ENCODE results near the gene OR51A2. TPM values are rescaled to one million over a fixed set of nuclear protein-coding genes. Genes with fewer than 3 reads are reported as not detected.

The OR51A2 gene
- total and polyA plus RNA-seq, 2 of the 8 experiments (the other 6 are each of a cell fraction or from before 2014, with no cell fraction given) = not detected

- Histone ChIP-seq H3K4me2 (ENCODE audit: insufficient read depth in 1 of 2, low read depth in 2 of 2, low read length in 2 of 2) (no peak overlapping the region), H3K27me3 (replicated peaks in 1 of 4; ENCODE audit: control insufficient read depth in 3 of 4, extremely low read depth in 1 of 4, insufficient read depth in 3 of 4, low read length in 3 of 4) (no peaks in the 10 kb centered on the region), H2BK5ac (ENCODE audit: low read depth, low read length) (no peak overlapping the region), H3K9me3 (ENCODE audit: insufficient read depth in 2 of 2, low read depth in 1 of 2, low read length in 1 of 2) (no peaks in the 10 kb centered on the region), H3K23ac (ENCODE audit: insufficient read length) (no peak overlapping the region), H3K79me2 (ENCODE audit: control insufficient read depth in 1 of 2, insufficient read depth in 2 of 2, low read length in 2 of 2) (no peaks in the 10 kb centered on the region), H2AK5ac (ENCODE audit: low read depth, low read length) (no peak overlapping the region), H3K56ac (replicated peaks; ENCODE audit: insufficient read length, low read depth, low read length) (no peak overlapping the region), H4K8ac (ENCODE audit: extremely low read depth, insufficient read depth, low read length) (no peak overlapping the region), H3K36me3 (ENCODE audit: control insufficient read depth in 2 of 4, insufficient read depth in 4 of 4, low read length in 3 of 4) (no peaks in the 10 kb centered on the region; a peak in 1 of 8 replicates), H2BK12ac (ENCODE audit: low read depth, low read length) (no peak overlapping the region), H3K4ac (replicated peaks; ENCODE audit: insufficient read length, low read depth, low read length) (no peak overlapping the region), H2BK15ac (ENCODE audit: low read length) (no peak overlapping the region), H2BK120ac (replicated peaks; ENCODE audit: low read depth, low read length) (no peak overlapping the region), H3K4me3 (ENCODE audit: extremely low read depth in 1 of 4, insufficient read depth in 2 of 4, low read depth in 3 of 4, low read length in 4 of 4) (no peak overlapping the region), H3K18ac (ENCODE audit: extremely low read depth, low read length) (no peak overlapping the region), H3K4me1 (replicated peaks in 1 of 4; ENCODE audit: control insufficient read depth in 3 of 4, insufficient read depth in 4 of 4, low read length in 3 of 4) (no peaks in the 10 kb centered on the region), H4K5ac (ENCODE audit: insufficient read length, low read depth, low read length) (no peak overlapping the region), H3K9ac (replicated peaks in 1 of 4; ENCODE audit: extremely low read depth in 1 of 4, low read depth in 3 of 4, low read length in 3 of 4) (no peak overlapping the region), H3K79me1 (ENCODE audit: low read depth, low read length) (no peaks in the 10 kb centered on the region), H2AFZ (ENCODE audit: low read length) (no peak overlapping the region), H3K27ac (ENCODE audit: low read depth, low read length) (no peak overlapping the region), H4K20me1 (replicated peaks in 1 of 2; ENCODE audit: control insufficient read depth in 1 of 2, insufficient read depth in 2 of 2, low read length in 2 of 2) (no peaks in the 10 kb centered on the region), H3K14ac (ENCODE audit: insufficient read length) (no peak overlapping the region), H4K91ac (replicated peaks; ENCODE audit: insufficient read length, low read length) (no peak overlapping the region), H2BK20ac (ENCODE audit: low read length) (no peak overlapping the region), H3K23me2 (ENCODE audit: low read depth, low read length) (no peaks in the 10 kb centered on the region)
- ChIA-PET POLR2A (ENCODE audit: partially characterized antibody) (no interaction called here), CTCF (ENCODE audit: partially characterized antibody) (no interaction called here)
- FAIRE-seq (no peak), DNase-seq (ENCODE audit: low read depth in 1 of 2, low spot score in 2 of 2) (no peak)
- 87% methylated on average over 5 of the region's 5 CpGs; no CpG with 5 or more reads in 1 of the 2 experiments for WGBS, 2 experiments (ENCODE audit: extremely low coverage in 1 of 2, insufficient coverage in 1 of 2, insufficient read length in 1 of 2, insufficient replicate concordance in 2 of 2, low coverage in 1 of 2, low lambda C conversion rate in 2 of 2, missing lambda C conversion rate in 1 of 2)
- TF ChIP-seq FOSL1 (IDR thresholded peaks at IDR 0.05; ENCODE audit: insufficient read depth, low read depth, low read length) = no peak
- no peak for TF ChIP-seq KDM5A (IDR thresholded peaks at IDR 0.05; ENCODE audit: low read length)
Measured at GRCh38 chr11:4975436-4975835, 19.9 kb upstream of the OR51A2 start.
